SK-N-SH treated with all-trans-retinoic acid at 6 μM for 48 hours (cell line): Measurements from ENCODE around the gene FARSB.

Source experiments
- ARNTL ChIP-seq: fragments of 450-650 bp; formaldehyde crosslinking; IDR thresholded peaks from 2 replicates; pipeline ENCODE4 v1.5.0; 2020; ENCODE audit warnings: low read depth, mild to moderate bottlenecking, moderate library complexity, borderline replicate concordance
- BACH2 ChIP-seq: fragments of 250-450 bp; sonication (Bioruptor Pico); IDR thresholded peaks from 2 replicates; pipeline ENCODE4 v1.9.0; 2021; ENCODE audit warnings: mild to moderate bottlenecking, borderline replicate concordance
- PATZ1 ChIP-seq: fragments of 250-450 bp; sonication (Bioruptor Pico); IDR thresholded peaks from 2 replicates; pipeline ENCODE4 v1.8.0; 2020; ENCODE audit warnings: mild to moderate bottlenecking, moderate library complexity, borderline replicate concordance
- TCF4 ChIP-seq: fragments of 250-450 bp; sonication (Bioruptor Pico); IDR thresholded peaks from 2 replicates; pipeline ENCODE4 v1.8.0; 2021; ENCODE audit warnings: mild to moderate bottlenecking, moderate library complexity, borderline replicate concordance
- TOX ChIP-seq: fragments of 250-450 bp; sonication (Bioruptor Pico); IDR thresholded peaks from 2 replicates; pipeline ENCODE4 v1.8.0; 2021; ENCODE audit warnings: mild to moderate bottlenecking, moderate library complexity, borderline replicate concordance
- ZC3H10 ChIP-seq: fragments of 250-450 bp; sonication (Bioruptor Pico); IDR thresholded peaks from 2 replicates; pipeline ENCODE4 v1.5.1; 2021; ENCODE audit warnings: mild to moderate bottlenecking, moderate library complexity
- TF ChIP-seq, protein P1 (sequence below): fragments of 250-450 bp; sonication (Bioruptor Pico); IDR thresholded peaks from 2 replicates; pipeline ENCODE4 v1.5.1; 2020; ENCODE audit warnings: low read depth, mild to moderate bottlenecking, moderate library complexity

DNA sequence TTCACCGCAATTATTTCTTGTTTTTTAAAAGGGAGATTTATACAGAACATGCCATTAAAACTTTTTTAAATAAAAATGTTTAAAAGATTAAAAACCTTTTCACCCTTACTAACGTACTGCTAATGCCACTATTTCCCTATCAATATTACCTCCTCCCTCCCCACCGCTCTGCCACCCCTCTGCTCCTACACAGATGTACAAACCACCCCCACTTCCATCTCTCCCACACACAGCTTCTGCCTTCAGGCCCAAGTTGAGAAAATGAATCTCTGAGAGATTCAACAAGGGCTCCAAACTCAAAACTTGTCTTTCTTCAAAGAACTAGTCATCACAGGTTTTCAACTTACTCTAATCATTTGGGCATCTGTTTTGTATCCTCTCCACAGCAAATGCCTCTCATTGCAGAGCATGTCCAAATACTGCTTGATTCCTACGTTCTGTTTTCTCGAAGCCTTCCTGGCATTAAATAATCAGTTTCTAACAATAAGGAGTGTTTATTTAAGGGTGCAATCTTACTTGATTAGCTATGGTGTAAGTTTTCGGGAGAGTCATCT is 32.1 kb downstream of the FARSB start:
- TF ChIP-seq BACH2 (CRISPR knock-in tag) (no peak), PATZ1 (CRISPR knock-in tag) (no peak), ARNTL (CRISPR knock-in tag) (no peak), ZC3H10 (CRISPR knock-in tag) (no peak), TOX (no peak), TCF4 (CRISPR knock-in tag) (no peak)
- TF ChIP-seq, protein P1, sequence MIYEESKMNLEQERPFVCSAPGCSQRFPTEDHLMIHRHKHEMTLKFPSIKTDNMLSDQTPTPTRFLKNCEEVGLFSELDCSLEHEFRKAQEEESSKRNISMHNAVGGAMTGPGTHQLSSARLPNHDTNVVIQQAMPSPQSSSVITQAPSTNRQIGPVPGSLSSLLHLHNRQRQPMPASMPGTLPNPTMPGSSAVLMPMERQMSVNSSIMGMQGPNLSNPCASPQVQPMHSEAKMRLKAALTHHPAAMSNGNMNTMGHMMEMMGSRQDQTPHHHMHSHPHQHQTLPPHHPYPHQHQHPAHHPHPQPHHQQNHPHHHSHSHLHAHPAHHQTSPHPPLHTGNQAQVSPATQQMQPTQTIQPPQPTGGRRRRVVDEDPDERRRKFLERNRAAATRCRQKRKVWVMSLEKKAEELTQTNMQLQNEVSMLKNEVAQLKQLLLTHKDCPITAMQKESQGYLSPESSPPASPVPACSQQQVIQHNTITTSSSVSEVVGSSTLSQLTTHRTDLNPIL = no peak
